Peyer's patch (tissue), 4 donors: ENCODE results near the gene EXD3.

ENCODE experiments used
- POLR2A ChIP-seq, 2 donors: fragments of 450-650 bp; IDR thresholded peaks; one replicate each; pipeline ENCODE4 v1.5.1; 2017; ENCODE audit warnings: antibody characterized with exemption in 2 of 2, mild to moderate bottlenecking in 2 of 2, moderate library complexity in 2 of 2
- TF ChIP-seq, protein P1 (sequence below), 6 experiments: fragments of 450-650 bp in 4 of 6; fragments of 200-600 bp in 2 of 6; sonication (generic) in 1 of 6; IDR thresholded peaks; one replicate each; pipeline ENCODE4 v1.5.1; 2017 to 2019; ENCODE audit warnings: antibody characterized with exemption in 6 of 6, mild to moderate bottlenecking in 3 of 6, moderate library complexity in 1 of 6

DNA sequence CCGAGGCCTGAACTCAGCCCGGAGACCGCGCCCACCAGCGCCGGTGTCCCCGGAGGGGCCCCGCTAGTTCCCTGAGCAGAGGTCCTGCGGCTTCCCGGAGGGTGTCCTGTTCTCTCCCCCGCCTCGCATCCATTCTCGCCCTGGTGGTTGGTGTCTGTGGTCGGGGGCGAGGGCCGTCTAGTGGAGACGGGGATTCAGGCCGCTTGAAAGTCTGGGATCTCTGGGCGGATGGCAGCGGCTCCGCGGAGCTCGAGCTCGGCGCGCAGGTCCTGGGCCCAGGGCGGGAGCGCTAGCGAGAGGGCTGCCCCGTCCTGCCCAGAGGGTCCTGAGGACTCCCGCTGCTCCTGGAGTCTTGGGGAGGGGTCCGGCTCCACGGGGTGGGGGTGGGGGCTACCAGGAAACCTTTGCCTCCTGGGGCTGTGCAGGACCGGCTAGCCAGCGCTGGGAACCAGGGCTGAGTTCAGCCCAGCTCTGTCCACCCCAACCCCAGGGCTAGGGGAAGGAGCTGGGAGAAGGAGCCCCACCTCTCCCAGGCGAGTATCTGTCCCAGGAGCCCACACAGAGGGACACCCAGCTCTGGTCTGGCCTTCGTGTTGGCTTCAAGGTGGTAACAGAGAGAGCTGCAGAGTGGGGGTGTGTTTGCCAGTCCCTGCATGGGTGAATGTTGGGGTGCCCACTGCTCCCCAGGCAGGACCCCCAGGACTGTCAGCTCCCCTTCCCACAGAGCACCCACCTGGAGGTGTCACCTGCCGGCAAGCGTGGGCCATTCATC, 141.4 kb downstream of the EXD3 start:
- TF ChIP-seq, protein P1, sequence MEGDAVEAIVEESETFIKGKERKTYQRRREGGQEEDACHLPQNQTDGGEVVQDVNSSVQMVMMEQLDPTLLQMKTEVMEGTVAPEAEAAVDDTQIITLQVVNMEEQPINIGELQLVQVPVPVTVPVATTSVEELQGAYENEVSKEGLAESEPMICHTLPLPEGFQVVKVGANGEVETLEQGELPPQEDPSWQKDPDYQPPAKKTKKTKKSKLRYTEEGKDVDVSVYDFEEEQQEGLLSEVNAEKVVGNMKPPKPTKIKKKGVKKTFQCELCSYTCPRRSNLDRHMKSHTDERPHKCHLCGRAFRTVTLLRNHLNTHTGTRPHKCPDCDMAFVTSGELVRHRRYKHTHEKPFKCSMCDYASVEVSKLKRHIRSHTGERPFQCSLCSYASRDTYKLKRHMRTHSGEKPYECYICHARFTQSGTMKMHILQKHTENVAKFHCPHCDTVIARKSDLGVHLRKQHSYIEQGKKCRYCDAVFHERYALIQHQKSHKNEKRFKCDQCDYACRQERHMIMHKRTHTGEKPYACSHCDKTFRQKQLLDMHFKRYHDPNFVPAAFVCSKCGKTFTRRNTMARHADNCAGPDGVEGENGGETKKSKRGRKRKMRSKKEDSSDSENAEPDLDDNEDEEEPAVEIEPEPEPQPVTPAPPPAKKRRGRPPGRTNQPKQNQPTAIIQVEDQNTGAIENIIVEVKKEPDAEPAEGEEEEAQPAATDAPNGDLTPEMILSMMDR (IDR thresholded peaks at IDR 0.05): no peak
- no peak for TF ChIP-seq POLR2A (IDR thresholded peaks at IDR 0.05)
